Measurements from ENCODE around the gene LAGE3. TPM values are rescaled to one million over a fixed set of nuclear protein-coding genes. Genes with fewer than 3 reads are reported as not detected.

LAGE3 gene
- total RNA-seq, 1 experiment from 2014 or later = 28.8 TPM

- DNase-seq (ENCODE audit: low read depth) = peak; percentile 35
These were observed 20.7 kb downstream of the LAGE3 start, which contains the start of gene PLXNA3 for GRCh38 chrX:154458116-154458953. TSS of gene PLXNA3 (plus strand) at chrX:154458281. CDS start at chrX:154460184, 1,903 bp downstream.

DNA sequence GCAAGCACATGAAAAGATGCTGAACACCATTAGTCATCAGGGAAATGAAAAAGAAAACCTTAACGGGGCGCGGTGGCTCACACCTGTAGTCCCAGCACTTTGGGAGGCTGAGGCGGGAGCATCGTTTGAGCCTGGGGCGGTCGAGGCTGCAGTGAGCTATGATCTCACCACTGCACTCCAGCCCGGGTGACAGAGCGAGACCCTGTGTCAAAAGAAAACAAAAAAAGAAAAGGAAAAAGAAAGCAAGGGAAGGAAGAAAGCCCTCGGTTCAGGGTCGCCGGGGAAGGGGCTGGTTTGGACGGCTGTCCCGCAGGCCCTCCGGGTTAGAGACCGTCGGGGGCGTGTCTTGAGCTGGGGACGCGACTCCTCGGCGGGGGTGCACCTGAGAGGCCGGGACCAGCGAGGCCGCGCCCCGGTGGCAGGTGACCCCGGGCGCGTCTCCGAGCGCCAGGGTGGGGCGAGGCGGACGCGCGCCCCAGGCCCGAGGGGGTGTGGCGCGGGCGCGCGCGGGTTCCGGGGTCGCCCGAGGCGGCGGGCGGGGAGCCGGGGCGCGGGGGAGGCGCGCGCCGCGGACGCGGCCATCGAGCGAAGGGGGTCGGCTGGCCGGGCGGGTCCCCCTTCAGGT is 21.5 kb downstream of the LAGE3 start:
- no peak for DNase-seq (ENCODE audit: low read depth)

- no peak for DNase-seq (ENCODE audit: low read depth)
These were observed 26.3 kb downstream of the LAGE3 start for GRCh38 chrX:154452823-154453222.

GRCh38 chrX:154450312-154450711 is 28.8 kb downstream of the LAGE3 start:
- no peak for DNase-seq (ENCODE audit: low read depth)

DNA sequence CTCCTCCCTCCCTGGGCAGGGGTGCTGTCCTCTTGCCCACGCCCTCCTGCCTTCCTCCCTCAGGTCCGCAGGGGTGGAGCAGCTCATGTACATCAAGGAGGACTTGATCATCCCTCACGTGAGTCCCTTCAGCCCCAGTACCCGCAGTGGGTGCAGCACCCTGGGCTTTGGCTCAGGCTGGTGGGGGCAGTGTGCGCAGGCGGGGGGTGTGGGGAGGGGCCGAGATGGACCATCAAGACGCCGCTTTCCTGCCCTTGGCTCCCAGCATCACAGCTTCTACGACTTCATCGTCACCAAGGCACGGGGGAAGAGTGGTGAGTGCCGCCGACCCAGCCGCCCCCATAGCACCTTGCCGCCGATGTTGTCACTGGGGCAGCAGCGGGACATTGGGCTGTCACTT is 29.5 kb downstream of the LAGE3 start:
- no peak for DNase-seq (ENCODE audit: low read depth)

GRCh38 chrX:154448484-154448883 is 30.6 kb downstream of the LAGE3 start:
- no peak for DNase-seq (ENCODE audit: low read depth)

DNA sequence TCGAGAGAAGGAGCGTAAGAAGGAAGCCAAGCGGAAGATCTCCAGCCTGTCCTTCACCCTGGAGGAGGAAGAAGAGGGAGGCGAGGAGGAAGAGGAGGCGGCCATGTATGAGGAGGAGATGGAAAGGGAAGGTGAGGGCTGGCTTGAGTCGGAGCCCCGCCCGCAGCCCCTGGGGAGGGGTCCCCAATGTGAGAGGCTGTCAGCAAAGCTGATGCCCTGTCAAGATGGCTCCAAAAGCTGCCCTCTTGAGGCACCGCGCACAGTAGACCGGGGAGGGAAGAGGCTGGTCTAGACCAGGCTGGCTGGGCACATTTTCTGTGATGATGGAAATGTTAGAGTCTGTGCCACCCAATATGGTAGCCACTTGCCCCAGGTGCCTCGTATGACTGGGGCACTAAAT is 32.7 kb downstream of the LAGE3 start:
- DNase-seq (ENCODE audit: low read depth) = no peak

DNA sequence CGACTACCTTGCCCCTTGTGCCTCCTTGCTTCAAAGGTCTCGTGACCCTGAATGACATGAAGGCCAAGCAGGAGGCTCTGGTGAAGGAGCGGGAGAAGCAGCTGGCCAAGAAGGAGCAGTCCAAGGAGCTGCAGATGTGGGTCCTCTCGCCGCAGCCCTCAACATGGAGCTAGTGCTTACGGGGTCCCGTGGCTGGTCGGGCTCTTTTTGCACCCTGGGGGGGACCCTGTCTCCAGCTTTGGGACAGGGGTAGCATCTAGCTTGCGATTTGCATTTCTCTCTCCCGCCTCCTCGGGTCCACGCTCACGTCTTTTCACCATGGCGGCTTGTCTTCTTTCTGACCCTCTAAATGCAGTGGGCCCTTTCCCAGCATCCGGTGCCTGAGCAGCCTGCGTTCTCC is 33.3 kb downstream of the LAGE3 start:
- no peak for DNase-seq (ENCODE audit: low read depth)

DNA sequence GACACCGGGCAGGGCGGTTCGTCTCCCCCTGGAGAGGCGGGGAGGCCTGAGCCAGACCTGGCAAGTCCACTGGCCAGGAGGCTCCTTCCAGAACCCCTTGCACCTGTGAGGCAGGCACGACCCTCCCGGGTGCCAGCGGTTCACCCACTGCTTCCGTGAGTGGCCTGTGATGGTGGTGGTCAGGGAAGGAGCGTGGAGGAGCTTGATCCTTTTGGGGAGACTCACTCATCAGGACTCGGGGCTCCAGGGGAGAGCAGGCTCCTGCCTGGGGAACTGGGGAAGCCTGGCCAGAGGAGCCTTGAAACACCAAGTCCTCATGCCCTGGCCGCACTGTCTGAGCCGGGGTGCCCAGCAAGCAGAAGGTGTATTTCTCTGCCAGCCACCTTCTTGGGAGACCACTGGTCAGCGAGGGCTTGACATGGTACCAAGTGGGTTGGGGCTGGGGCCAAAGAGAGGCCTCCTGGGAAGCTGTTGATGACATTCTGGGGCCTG is 34.3 kb downstream of the LAGE3 start:
- no peak for DNase-seq (ENCODE audit: low read depth)

GRCh38 chrX:154443992-154444754 is 34.9 kb downstream of the LAGE3 start, which contains the start of gene FAM50A:
TSS of gene FAM50A (plus strand) at chrX:154444141. CDS start at chrX:154444236, 95 bp downstream.
- DNase-seq (ENCODE audit: low read depth) = peak; percentile 60

- DNase-seq (ENCODE audit: low read depth) = peak; percentile 2
These were observed 35.6 kb downstream of the LAGE3 start for GRCh38 chrX:154443479-154443910.

GRCh38 chrX:154441984-154442707 is 36.9 kb downstream of the LAGE3 start:
- DNase-seq (ENCODE audit: low read depth) = no peak

GRCh38 chrX:154441564-154441963 is 37.5 kb downstream of the LAGE3 start:
- DNase-seq (ENCODE audit: low read depth) = no peak

- no peak for DNase-seq (ENCODE audit: low read depth)
These were observed 38.3 kb downstream of the LAGE3 start for GRCh38 chrX:154440623-154441357.

DNA sequence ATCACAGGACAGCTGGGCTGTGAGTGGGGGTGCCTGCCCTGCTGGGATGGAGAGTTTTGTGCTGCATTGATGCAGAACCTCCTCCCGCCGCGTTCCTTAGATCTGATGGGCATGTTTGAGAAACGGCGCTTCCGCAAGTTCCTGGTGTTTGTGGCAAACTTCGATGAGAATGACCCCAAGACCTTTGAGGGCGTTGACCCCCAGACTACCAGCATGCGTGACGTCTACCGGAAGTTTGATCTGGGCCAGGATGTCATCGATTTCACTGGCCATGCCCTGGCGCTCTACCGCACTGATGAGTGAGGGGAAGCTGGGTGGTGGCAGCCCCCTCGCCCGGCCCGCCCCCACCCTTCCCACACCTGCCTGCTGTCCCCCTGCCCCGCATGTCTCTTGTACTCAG is 39.2 kb downstream of the LAGE3 start:
- no peak for DNase-seq (ENCODE audit: low read depth)

DNA sequence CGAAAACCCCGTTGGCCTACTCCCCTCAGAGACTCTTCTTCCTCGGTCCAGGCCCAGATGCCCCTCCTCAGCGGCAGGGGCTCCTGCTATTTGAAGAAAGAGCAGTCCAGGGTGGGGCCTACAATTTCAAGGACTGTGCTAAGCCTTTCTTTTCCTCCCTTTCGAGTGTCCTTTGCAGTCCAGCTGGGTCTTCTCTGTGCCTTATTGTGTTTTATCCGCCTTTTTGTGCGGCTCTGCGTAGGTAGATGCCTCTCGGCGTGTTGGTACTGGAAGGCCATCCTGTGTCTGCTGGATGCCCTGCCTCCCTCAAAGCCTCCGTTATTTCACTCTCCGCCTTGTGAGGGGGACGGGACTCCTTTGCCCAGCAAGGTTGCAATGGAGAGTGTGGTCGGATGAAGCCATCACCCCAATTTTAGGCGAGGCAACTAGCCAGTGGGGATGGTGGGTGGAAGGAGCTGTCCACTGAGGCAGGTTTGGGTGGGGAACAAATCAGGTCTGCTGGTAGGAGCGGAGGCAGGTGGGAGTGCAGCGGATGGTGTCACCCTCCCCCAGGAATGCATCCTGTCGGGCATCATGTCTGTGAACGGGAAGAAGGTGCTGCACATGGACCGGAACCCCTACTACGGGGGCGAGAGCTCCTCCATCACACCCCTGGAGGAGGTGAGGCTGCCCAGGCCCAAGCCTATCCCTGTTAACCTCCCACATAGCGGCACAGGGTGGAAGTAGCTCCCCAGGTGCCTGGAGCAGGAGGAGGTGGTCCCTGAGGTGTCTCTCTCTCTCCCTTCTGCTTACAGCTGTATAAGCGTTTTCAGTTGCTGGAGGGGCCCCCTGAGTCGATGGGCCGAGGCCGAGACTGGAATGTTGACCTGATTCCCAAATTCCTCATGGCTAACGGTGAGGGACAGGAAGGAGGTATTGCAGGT is 40.8 kb downstream of the LAGE3 start:
- no peak for DNase-seq (ENCODE audit: low read depth)

- DNase-seq (ENCODE audit: low read depth) = peak; percentile 58
These were observed 41.9 kb downstream of the LAGE3 start, which contains the start of gene GDI1 for GRCh38 chrX:154436983-154437752. TSS of gene GDI1 (plus strand) at chrX:154437154. CDS start at chrX:154437255, 101 bp downstream.

- peak; percentile 47 for DNase-seq (ENCODE audit: low read depth)
These were observed 42.6 kb downstream of the LAGE3 start for GRCh38 chrX:154436374-154436982.

All from RPMI7951 (cell line).